ENCODE results near the gene SF3A1. TPM values are rescaled to one million over a fixed set of nuclear protein-coding genes. Genes with fewer than 3 reads are reported as not detected.

SF3A1 gene
- total RNA-seq, 1 donor from 2014 or later, result 89.2 TPM

- no peaks in the 10 kb centered on the region for H3K9me3 ChIP-seq (replicated peaks)
- DNase-seq, result no peak
- H3K27me3 ChIP-seq (ENCODE audit: low read depth), result no peaks in the 10 kb centered on the region
- no peak overlapping the region for H3K4me3 ChIP-seq
- no peaks in the 10 kb centered on the region for H3K36me3 ChIP-seq
- TF ChIP-seq CTCF (IDR thresholded peaks at IDR 0.05; ENCODE audit: borderline replicate concordance), result no peak
- H3K27ac ChIP-seq (replicated peaks), result peak overlapping the region; percentile 36
- H3K4me1 ChIP-seq, result peaks cover 98% of the 10 kb centered on the region
- intact Hi-C loops (cut with micrococcal nuclease), result no loop called here
Measured at GRCh38 chr22:30314915-30315314, 41.8 kb downstream of the SF3A1 start.

DNA sequence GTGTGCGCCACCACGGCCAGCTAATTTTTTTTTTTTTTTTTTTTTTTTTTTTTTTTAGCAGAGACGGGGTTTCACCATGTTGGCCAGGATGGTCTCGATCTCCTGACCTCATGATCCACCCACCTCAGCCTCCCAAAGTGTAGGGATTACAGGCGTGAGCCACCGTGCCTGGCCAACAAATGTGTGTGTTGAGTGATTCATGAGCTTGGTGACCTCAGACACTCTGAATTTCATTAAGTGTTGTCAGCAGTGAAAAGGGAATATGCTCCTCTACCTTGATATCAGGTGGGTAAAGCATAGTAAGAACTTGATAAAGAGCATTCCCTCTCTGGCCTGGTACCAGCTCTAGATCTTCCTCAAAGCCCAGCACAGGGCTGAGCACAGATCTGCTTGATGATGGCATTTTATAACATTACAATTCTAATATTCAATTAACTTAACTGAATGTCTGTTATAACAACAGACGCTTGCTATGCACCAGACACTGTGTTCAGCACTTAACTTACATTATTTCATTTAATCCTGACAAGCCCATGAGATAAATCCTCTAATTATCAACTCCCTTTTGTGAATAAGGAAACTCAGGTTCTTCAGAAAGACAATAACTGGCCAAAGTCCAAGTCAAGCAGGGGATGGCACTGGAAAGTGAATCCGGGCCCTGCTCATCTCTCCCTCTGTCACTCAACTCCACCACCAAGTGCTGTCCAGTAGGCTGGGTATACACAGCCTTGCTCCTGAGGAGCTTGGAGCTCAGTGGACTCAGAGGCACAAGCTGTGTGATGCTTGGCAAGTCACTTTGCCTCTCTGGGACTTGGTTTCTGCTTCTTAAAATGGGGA is 42.9 kb downstream of the SF3A1 start:
- peaks cover 98% of the 10 kb centered on the region for H3K4me1 ChIP-seq
- H3K36me3 ChIP-seq, result no peaks in the 10 kb centered on the region
- no peaks in the 10 kb centered on the region for H3K27me3 ChIP-seq (ENCODE audit: low read depth)
- no peak overlapping the region for H3K4me3 ChIP-seq
- TF ChIP-seq CTCF (IDR thresholded peaks at IDR 0.05; ENCODE audit: borderline replicate concordance), result no peak
- peak overlapping the region; percentile 36 for H3K27ac ChIP-seq (replicated peaks)
- H3K9me3 ChIP-seq (replicated peaks), result no peaks in the 10 kb centered on the region
- intact Hi-C loops (cut with micrococcal nuclease), result no loop called here
- no peak for DNase-seq

- no peaks in the 10 kb centered on the region for H3K36me3 ChIP-seq
- H3K27me3 ChIP-seq (ENCODE audit: low read depth), result no peaks in the 10 kb centered on the region
- H3K4me1 ChIP-seq, result peaks cover 98% of the 10 kb centered on the region
- TF ChIP-seq CTCF (IDR thresholded peaks at IDR 0.05; ENCODE audit: borderline replicate concordance), result no peak
- H3K4me3 ChIP-seq, result no peak overlapping the region
- DNase-seq, result no peak
- peak overlapping the region; percentile 87 for H3K27ac ChIP-seq (replicated peaks)
- no peaks in the 10 kb centered on the region for H3K9me3 ChIP-seq (replicated peaks)
- intact Hi-C loops (cut with micrococcal nuclease), result no loop called here
Measured at GRCh38 chr22:30312053-30312452, 44.6 kb downstream of the SF3A1 start.

GRCh38 chr22:30310881-30311771 is 45.6 kb downstream of the SF3A1 start:
- Histone ChIP-seq H3K4me1 (peaks cover 98% of the 10 kb centered on the region), H3K9me3 (replicated peaks) (no peaks in the 10 kb centered on the region), H3K27ac (replicated peaks) (peak overlapping the region; percentile 87), H3K4me3 (peak overlapping the region; percentile 43), H3K36me3 (no peaks in the 10 kb centered on the region), H3K27me3 (ENCODE audit: low read depth) (no peaks in the 10 kb centered on the region)
- peak; percentile 80 for DNase-seq
- TF ChIP-seq CTCF (IDR thresholded peaks at IDR 0.05; ENCODE audit: borderline replicate concordance), result no peak
- intact Hi-C loops (cut with micrococcal nuclease), result no loop called here

DNA sequence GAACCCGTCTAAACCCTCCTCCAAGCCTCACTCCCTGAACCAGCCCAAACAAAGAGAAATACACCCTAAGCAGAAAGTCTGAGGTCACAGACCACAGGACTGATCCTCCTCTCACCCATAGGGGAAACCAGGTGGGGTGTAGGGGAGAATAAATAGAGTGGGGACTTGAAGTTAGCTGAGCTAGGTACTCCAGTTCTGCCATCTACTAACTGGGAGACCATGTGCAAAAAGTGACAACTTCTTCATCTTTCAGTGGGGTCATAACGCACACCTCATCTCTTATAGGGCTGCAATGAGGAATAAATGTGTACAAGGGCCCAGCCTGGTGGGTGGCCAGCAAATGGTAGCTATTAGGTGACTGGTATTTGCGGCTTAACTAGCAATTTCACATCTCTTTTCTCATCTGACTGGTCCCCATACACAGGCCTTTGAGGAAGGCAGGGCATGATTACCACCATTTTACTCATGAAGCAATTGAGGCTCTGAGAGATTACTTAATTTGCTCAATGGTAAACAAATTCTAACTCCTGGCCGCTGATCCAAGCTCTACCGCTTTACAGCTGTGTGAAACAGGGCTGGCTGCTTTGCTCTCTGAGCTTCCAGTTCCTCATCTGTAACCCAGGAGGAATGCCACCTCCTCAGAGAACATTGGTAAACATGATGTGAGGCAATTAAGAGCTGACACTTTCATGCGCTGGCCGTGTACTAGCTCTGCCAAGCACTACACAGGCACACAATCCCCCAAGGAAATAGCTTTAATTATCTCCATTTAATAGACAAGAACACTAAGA is 46.5 kb downstream of the SF3A1 start:
- peaks cover 98% of the 10 kb centered on the region for H3K4me1 ChIP-seq

More for the DNA sequence above, 46.5 kb downstream of the SF3A1 start:
- no peak for TF ChIP-seq CTCF (IDR thresholded peaks at IDR 0.05; ENCODE audit: borderline replicate concordance)
- intact Hi-C loops (cut with micrococcal nuclease), result no loop called here
- DNase-seq, result no peak
- H3K4me3 ChIP-seq, result peak overlapping the region; percentile 43
- H3K27ac ChIP-seq (replicated peaks), result peak overlapping the region; percentile 87
- no peaks in the 10 kb centered on the region for H3K9me3 ChIP-seq (replicated peaks)
- H3K36me3 ChIP-seq, result no peaks in the 10 kb centered on the region
- H3K27me3 ChIP-seq (ENCODE audit: low read depth), result no peaks in the 10 kb centered on the region
